DMS 273 (cell line): ENCODE data around the gene CREM.

Experiments
- DNase-seq: peaks from one replicate; lab custom pipeline; 2025; ENCODE audit not compliant: unreplicated experiment; lab: John Stamatoyannopoulos, UW

Gene CREM

DNA sequence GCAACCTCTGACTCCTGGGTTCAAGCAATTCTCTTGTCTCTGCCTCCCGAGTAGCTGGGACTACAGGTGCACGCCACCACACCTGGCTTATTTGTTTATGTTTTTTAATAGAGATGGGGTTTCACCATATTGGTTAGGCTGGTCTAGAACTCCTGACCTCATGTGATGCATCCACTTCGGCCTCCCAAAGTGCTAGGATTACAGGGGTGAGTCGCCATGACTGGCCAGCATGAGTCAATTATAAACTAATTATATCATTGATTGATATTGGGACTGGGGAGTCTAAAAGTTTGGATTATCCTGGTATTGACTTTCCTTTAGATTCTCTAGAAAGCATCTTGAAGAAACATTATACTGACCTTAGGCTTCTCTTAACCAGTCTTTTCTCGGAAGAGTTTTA is 135.8 kb downstream of the CREM start:
- no peak for DNase-seq
